NCI-H82 (cell line): Measurements from ENCODE around the gene VSX1.

Experiments
- DNase-seq: peaks from one replicate; lab custom pipeline; 2025; lab: John Stamatoyannopoulos, UW

The VSX1 gene

GRCh38 chr20:25081730-25082497, at the start of gene VSX1:
Gene VSX1 (minus strand): TSS chr20:25082141. CDS start chr20:25082096, 45 bp downstream.
- peak; percentile 54 for DNase-seq

GRCh38 chr20:25129908-25130307, 48.0 kb upstream of the VSX1 start:
- no peak for DNase-seq

- DNase-seq = no peak
Measured at GRCh38 chr20:25129428-25129827, 47.5 kb upstream of the VSX1 start.

- DNase-seq = no peak
Measured at GRCh38 chr20:25128649-25129048, 46.7 kb upstream of the VSX1 start.

GRCh38 chr20:25127761-25128537, 46.0 kb upstream of the VSX1 start:
- no peak for DNase-seq

- no peak for DNase-seq
Measured at GRCh38 chr20:25126204-25127029, 44.5 kb upstream of the VSX1 start.

GRCh38 chr20:25125636-25126035, 43.7 kb upstream of the VSX1 start:
- DNase-seq = no peak

- DNase-seq = no peak
Measured at GRCh38 chr20:25120920-25121319, 39.0 kb upstream of the VSX1 start.

GRCh38 chr20:25120457-25120856, 38.5 kb upstream of the VSX1 start:
- no peak for DNase-seq

GRCh38 chr20:25118529-25118928, 36.6 kb upstream of the VSX1 start:
- no peak for DNase-seq

GRCh38 chr20:25117990-25118389, 36.0 kb upstream of the VSX1 start:
- DNase-seq = no peak

GRCh38 chr20:25116739-25117458, 35.0 kb upstream of the VSX1 start:
- no peak for DNase-seq

- no peak for DNase-seq
Measured at GRCh38 chr20:25103526-25103925, 21.6 kb upstream of the VSX1 start.

- DNase-seq = peak; percentile 22
Measured at GRCh38 chr20:25100914-25101313, 19.0 kb upstream of the VSX1 start.

- no peak for DNase-seq
Measured at GRCh38 chr20:25099601-25100140, 17.7 kb upstream of the VSX1 start.

- no peak for DNase-seq
Measured at GRCh38 chr20:25097498-25097897, 15.6 kb upstream of the VSX1 start.

GRCh38 chr20:25090492-25091429, 8.8 kb upstream of the VSX1 start:
- DNase-seq = no peak

- no peak for DNase-seq
Measured at GRCh38 chr20:25089662-25090061, 7.7 kb upstream of the VSX1 start.

GRCh38 chr20:25089096-25089495, 7.2 kb upstream of the VSX1 start:
- DNase-seq = no peak

GRCh38 chr20:25088267-25088666, 6.3 kb upstream of the VSX1 start:
- DNase-seq = no peak
